ENCODE results near the gene CUX1. TPM values are rescaled to one million over a fixed set of nuclear protein-coding genes. Genes with fewer than 3 reads are reported as not detected.
"Not testable (repeated sequence)": the region's sequence is repeated elsewhere in the genome, so short reads cannot be mapped to it uniquely, and the experiment has no call there.

The CUX1 gene
- polyA plus RNA-seq, 3 donors, result 80.1 to 95.7 (median 93.4) TPM

DNA sequence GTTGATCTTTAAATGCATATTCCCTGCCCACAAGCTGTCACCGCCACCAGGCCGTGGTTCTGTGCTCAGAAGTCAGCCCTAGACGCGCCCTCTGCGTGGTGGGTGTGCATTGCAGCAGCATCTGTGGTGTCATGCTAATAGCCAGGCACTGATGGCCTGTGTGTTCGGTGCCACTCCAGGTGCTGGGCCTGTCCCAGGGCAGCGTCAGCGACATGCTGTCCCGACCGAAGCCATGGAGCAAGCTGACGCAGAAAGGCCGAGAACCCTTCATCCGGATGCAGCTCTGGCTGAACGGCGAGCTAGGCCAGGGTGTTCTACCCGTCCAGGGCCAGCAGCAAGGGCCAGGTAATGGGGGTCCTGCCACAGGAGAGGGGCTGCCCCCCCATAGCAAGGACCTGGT lies 386.8 kb downstream of the CUX1 start:
- DNase-seq, result no peak

DNA sequence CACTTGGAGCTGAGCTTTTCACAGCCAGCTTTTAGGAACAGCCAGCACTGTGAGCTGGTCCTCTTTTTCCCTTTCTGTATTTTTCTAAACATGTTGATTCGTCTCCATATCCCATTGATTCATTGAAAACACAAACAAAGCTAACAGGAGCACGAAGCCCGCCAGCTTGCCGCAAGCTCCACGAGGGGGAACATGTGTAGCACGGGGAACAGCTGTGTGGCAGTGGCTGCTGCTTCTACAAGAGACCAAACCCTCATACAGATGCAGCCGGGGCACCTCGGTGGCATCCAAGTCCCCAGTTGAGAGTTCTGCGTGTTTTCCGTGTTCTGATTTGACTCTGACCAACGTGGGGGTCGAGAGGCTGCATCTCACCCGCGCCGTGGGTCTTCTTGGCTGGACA lies 388.5 kb downstream of the CUX1 start:
- DNase-seq, result no peak

DNA sequence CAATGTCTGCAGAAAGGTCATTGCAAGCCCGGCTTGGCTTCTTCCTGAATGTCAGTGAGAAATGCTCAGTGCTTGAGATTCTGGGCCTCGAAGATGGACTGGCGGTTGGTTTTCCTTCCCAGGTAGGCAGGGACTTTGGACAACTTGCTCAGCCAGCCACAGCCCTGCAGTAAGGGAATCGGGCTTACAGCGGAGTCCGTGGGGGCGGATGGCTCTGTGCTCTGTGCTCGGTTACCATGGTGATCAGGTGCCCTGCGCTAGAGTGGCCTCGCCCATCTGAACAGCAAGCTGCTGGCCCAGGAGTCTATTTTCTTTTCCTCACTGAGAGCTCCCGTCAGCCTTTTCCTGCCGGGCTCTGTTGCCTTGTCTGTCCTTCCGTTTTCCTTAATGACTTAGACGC lies 391.4 kb downstream of the CUX1 start:
- peak; percentile 60 for DNase-seq

DNA sequence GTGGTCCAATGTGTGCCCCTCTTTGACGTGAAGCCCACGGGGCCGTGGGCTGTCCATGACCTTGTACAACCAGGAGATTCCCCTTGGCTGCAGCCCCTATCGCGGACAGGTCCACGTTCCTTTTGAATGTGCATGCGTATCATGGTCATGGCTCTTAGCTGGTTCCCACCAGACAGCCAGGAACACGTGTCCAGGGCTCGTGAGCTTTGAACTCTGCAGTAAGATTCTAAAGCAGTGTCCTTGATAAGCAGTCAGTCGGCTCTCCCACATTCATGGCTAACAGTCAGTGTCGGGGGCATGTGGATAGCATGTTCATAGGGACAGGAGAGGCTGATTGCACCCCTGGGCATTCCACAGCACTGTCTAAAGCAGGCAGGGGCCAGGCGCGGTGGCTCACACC lies 393.4 kb downstream of the CUX1 start:
- no peak for DNase-seq

GRCh38 chr7:102211590-102212550 lies 394.4 kb downstream of the CUX1 start:
- no peak for DNase-seq

- DNase-seq, result no peak
Observed at GRCh38 chr7:102214477-102215072, 397.1 kb downstream of the CUX1 start.

DNA sequence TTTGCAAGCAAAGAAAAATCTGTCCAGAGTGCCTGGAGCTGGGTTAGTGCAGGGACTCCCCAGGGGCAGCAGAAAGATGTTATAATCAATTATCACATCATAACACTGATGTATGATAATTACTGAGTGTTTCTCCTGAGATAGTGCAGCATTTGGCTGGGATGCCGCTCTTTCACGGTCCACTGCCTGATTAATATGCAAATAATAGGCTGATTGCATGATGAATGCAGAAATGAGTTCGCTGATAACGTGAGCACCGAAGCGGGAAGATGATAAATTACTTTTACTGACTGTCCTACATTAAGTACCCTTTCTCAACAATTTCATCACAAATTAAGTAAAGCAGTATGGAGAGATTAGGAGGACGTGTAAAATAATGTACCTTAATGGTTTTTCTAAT lies 397.8 kb downstream of the CUX1 start:
- DNase-seq, result no peak

DNA sequence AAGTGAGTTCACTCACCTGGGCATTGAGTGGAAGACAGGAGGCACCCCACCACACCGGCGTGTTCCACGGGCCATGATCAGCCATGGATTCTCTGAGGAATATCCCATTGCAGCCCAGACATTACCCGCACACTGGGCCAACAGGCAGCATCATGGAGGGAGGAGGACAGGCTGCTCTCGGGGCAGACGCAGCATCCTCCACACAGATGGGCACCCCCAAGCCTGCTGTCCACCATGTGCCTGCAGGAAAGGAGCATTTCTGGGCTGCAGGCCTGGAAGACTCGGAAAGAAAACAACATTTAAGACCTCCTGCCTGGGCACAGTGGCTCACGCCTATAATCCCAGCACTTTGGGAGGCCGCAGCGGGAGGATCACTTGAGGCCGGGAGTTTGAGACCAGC lies 398.3 kb downstream of the CUX1 start:
- no peak for DNase-seq

DNA sequence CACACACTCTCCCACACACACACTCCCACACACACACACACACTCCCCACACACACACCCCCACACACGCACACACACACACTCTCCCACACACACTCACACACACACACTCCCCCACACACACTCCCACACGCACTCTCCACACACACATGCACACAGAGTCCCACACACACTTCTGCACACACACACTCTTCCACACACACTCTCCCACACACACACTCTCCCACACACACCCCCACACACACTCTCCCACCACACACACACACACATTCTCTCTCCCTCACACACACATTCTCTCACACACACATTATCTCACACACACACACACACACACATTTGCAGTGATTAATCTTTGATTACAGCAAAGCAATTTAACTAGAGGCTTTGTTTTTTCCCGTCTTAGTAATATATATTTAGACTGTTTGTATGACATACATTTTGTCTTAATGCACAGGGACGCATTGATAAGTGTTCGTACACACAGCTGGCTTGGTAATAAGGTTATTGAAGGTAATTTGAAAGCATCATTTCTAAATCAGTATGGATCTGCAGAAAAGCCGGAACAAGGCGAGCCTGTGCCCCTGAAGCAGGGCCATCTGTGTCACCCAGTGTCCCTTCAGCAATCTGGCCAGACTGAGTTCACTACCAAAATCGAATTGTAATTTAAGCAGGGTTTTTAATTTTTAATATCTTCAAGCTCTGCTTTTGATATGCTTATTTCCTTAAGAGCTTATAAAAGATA lies 399.3 kb downstream of the CUX1 start:
- no peak for DNase-seq

GRCh38 chr7:102220229-102220850 lies 402.9 kb downstream of the CUX1 start:
- no peak for DNase-seq

- peak; percentile 16 for DNase-seq
Observed at GRCh38 chr7:102220960-102221800, 403.8 kb downstream of the CUX1 start.

- DNase-seq, result no peak
Observed at GRCh38 chr7:102221961-102222360, 404.5 kb downstream of the CUX1 start.

DNA sequence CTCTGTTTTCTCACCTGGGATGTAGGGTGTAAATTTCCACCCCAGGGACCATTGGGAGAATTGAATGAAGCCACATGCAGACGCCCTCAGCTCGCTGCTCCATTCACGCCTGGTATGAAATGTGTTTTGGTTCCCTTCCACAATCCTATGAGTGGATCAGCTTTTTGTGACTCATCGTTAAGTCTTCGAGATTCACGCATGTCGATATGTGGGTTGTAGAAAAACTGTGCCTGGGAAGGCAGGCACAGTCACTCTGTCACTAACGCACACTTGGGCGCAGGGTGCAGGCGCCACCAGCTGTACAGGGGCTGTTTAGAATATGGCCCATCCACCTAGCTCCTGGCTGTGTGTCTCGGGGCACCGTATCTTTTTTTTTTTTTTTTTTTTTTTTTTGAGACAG lies 405.0 kb downstream of the CUX1 start:
- DNase-seq, result no peak

GRCh38 chr7:102223184-102223583 lies 405.8 kb downstream of the CUX1 start:
- DNase-seq, result no peak

- DNase-seq, result no peak
Observed at GRCh38 chr7:102225025-102225424, 407.6 kb downstream of the CUX1 start.

DNA sequence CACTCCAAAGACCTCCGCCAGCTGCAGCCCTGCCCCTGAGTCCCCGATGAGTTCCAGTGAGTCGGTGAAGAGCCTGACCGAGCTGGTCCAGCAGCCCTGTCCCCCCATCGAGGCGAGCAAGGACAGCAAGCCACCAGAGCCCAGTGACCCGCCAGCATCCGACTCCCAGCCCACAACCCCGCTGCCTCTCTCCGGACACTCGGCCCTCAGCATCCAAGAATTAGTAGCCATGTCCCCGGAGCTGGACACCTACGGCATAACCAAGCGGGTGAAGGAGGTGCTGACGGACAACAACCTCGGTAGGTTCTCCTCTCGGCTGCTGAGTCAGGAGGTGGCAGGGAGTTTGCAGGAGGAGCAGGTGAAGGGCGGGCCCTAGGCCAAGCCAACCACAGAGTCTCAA lies 409.9 kb downstream of the CUX1 start:
- no peak for DNase-seq

- DNase-seq, result no peak
Observed at GRCh38 chr7:102228935-102229334, 411.5 kb downstream of the CUX1 start.

GRCh38 chr7:102230162-102230561 lies 412.7 kb downstream of the CUX1 start:
- not testable (repeated sequence) for DNase-seq

DNA sequence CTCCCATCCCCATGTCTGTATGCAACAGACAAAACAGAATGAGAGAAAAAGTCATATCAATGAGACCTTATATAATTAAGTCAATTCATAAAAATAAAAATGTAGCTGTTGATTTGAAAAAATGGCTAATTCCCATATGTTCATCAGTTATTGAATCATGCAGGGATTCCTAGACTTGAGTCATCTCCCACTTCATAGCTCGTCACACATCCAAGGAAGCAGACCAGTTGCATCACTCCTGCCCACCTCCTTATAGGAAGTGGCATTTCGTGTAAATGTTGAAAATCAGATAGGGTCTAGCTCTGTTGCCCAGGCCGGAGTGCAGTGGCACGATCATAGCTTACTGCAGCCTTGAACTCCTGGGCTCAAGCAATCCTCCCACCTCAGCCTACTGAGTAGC lies 413.2 kb downstream of the CUX1 start:
- no peak for DNase-seq

DNA sequence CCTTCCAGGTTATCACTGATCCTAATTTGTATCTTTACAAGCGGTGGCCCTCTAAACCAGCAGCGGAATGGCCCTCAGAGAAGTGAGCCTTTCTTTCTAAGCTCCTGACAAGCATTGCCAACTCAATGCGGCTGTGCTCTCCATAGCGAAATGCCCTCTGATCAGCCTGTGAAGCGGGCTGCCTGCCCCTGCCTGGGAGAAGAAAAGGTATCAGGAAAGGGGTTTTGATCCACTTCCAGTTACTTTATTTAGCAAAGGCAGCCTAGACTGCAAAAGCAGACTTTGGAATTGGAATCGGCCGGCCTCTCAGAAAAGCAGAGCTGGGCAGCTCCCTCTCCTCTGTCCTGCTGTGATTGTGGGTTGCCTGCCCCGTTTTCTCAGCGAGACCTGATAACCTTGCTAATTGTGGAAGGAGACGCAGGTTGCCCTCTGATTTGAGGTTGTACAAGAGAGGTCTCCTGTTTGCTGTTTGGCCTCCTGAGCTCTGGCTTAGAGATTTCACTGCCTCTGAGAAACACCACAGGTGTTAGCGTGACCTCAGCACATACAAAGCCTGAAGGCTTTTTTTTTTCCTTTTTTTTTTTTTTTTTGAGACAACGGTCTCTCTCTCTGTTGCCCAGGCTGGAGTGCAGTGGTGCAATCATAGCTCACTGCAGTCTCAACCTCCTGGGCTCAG lies 415.3 kb downstream of the CUX1 start:
- no peak for DNase-seq

GRCh38 chr7:102234131-102234530 lies 416.7 kb downstream of the CUX1 start:
- no peak for DNase-seq

Data from renal pelvis (tissue), 4 donors.